GM12878 (cell line): ENCODE measurements around the gene BEAN1.

Experiments used
- CEBPB ChIP-seq, 2 experiments: fragments of 150-350 bp in 1 of 2; IDR thresholded peaks; 2 replicates each; pipeline ENCODE4 v1.6.1; 2012 to 2014; ENCODE audit warnings: low read depth in 2 of 2, low read length in 2 of 2, borderline replicate concordance in 1 of 2, inconsistent platforms in 1 of 2
- CREB1 ChIP-seq: IDR thresholded peaks from 2 replicates; pipeline ENCODE4 v1.6.1; 2012; ENCODE audit warnings: low read depth, mild to moderate bottlenecking, inconsistent platforms
- EP300 ChIP-seq, 2 experiments: fragments of 150-350 bp in 1 of 2; IDR thresholded peaks; 2 replicates each; pipeline ENCODE4 v1.6.1; 2011 to 2012; ENCODE audit warnings: low read depth in 2 of 2, low read length in 2 of 2, borderline replicate concordance in 1 of 2, improper control_type of control experiment in 1 of 2, inconsistent platforms in 1 of 2; ENCODE audit not compliant: control insufficient read depth in 1 of 2
- EZH2 ChIP-seq: IDR thresholded peaks from 2 replicates; pipeline ENCODE4 v1.6.1; 2012; ENCODE audit warnings: low read depth, mild to moderate bottlenecking, control low read depth, inconsistent platforms, low read length, borderline replicate concordance; ENCODE audit not compliant: control insufficient read depth
- MEF2A ChIP-seq: IDR thresholded peaks from 2 replicates; pipeline ENCODE4 v1.6.1; 2011; ENCODE audit warnings: low read depth, mild to moderate bottlenecking, low read length, moderate library complexity; ENCODE audit not compliant: insufficient read depth
- NR2C2 ChIP-seq: IDR thresholded peaks from 2 replicates; pipeline ENCODE4 v1.6.1; 2011; ENCODE audit warnings: borderline replicate concordance, low read depth; ENCODE audit not compliant: control insufficient read depth, insufficient read length
- SP1 ChIP-seq: IDR thresholded peaks from one replicate; pipeline ENCODE4 v1.6.1; 2011; ENCODE audit warnings: low read depth, low read length
- TF ChIP-seq, protein P1 (sequence below), 3 experiments: IDR thresholded peaks in 2 of 3; conservative IDR thresholded peaks in 1 of 3; 2 replicates each; pipeline ENCODE4 v1.5.1; 2011; ENCODE audit warnings: low read depth in 3 of 3, low read length in 3 of 3, mild to moderate bottlenecking in 3 of 3, control low read depth in 2 of 3, moderate library complexity in 2 of 3, inconsistent platforms in 1 of 3, mixed read lengths in 1 of 3; ENCODE audit not compliant: control insufficient read depth in 2 of 3, insufficient read depth in 1 of 3; ENCODE audit errors: extremely low read depth in 1 of 3

DNA sequence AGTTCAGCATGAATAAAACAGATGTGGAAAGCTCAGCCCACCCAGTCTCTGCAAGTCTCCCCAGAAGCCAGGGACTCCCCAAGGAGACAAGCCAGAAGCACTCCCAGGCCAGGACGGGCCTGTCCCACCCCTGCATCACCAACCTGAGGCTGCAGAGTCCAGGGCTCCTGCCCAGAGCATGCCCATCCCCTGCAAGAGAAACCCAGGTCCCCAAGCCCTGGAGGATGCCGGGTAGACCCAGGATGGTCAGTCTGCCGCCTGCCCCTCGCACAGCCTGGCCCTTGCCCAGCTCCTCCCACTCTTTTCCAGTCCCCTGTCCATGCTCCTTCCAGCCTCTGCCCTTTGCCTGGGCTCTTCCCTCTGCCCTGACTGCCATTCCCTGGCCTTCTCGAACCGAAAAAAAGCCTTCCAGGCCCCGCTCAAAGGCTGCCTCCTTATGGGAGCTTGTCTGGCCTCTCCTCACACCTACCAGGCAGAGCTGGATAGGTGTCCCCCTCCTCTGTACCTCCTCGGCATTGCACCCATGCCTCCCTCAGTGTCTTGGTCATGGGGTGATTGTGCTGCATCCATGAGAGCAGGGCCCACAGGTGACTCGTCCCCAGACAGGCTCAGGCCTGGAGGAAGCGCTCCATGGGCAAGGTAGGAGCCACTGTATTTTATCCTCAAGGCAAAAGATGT lies 44.8 kb downstream of the BEAN1 start:
- no peak for TF ChIP-seq CREB1
- no peak for TF ChIP-seq EP300 (IDR thresholded peaks at IDR 0.05; ENCODE audit: borderline replicate concordance in 1 of 2, control insufficient read depth in 1 of 2, low read depth in 2 of 2, low read length in 2 of 2)
- TF ChIP-seq, protein P1, sequence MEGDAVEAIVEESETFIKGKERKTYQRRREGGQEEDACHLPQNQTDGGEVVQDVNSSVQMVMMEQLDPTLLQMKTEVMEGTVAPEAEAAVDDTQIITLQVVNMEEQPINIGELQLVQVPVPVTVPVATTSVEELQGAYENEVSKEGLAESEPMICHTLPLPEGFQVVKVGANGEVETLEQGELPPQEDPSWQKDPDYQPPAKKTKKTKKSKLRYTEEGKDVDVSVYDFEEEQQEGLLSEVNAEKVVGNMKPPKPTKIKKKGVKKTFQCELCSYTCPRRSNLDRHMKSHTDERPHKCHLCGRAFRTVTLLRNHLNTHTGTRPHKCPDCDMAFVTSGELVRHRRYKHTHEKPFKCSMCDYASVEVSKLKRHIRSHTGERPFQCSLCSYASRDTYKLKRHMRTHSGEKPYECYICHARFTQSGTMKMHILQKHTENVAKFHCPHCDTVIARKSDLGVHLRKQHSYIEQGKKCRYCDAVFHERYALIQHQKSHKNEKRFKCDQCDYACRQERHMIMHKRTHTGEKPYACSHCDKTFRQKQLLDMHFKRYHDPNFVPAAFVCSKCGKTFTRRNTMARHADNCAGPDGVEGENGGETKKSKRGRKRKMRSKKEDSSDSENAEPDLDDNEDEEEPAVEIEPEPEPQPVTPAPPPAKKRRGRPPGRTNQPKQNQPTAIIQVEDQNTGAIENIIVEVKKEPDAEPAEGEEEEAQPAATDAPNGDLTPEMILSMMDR (IDR thresholded peaks at IDR 0.05 in 2 of 3, conservative IDR thresholded peaks at IDR 0.05 in 1 of 3; ENCODE audit: control insufficient read depth in 2 of 3, extremely low read depth in 1 of 3, insufficient read depth in 1 of 3, low read depth in 3 of 3, low read length in 3 of 3) = no peak
- TF ChIP-seq SP1 = no peak
- no peak for TF ChIP-seq CEBPB (IDR thresholded peaks at IDR 0.05; ENCODE audit: borderline replicate concordance in 1 of 2, low read depth in 2 of 2, low read length in 2 of 2)
- no peak for TF ChIP-seq EZH2
- no peak for TF ChIP-seq NR2C2
- TF ChIP-seq MEF2A = no peak
